Upper lobe of left lung (tissue), 6 donors: Measurements from ENCODE around the gene CACYBP. TPM values are rescaled to one million over a fixed set of nuclear protein-coding genes. Genes with fewer than 3 reads are reported as not detected.
A peak's percentile ranks its signal among the peaks of the same experiment; 100 is the strongest.

Experiments used
- ATAC-seq, 2 donors: fragments of 200-7000 bp; cut with Tn5 transposase; one replicate each; pipeline ENCODE4 v1.9.1; 2022; ENCODE audit warnings: mild to moderate bottlenecking in 2 of 2, moderate library complexity in 2 of 2; ENCODE audit not compliant: low FRiP score in 2 of 2
- DNase-seq, 2 donors: peaks; one replicate each; pipeline ENCODE4 v3.0.0-alpha.2; 2019 to 2020
- H3K27ac ChIP-seq, 4 donors: fragments of 200-600 bp; sonication (generic); one replicate each; pipeline ENCODE4 v1.5.1; 2016 to 2019
- H3K27me3 ChIP-seq, 4 donors: fragments of 200-600 bp; sonication (generic); one replicate each; pipeline ENCODE4 v1.5.1; 2017 to 2019
- H3K36me3 ChIP-seq, 4 donors: fragments of 200-600 bp; sonication (generic); one replicate each; pipeline ENCODE4 v1.5.1; 2016 to 2019
- H3K4me1 ChIP-seq, 4 donors: fragments of 200-600 bp; sonication (generic); one replicate each; pipeline ENCODE4 v1.5.1; 2018 to 2019
- H3K4me3 ChIP-seq, 4 donors: fragments of 200-600 bp; sonication (generic); one replicate each; pipeline ENCODE4 v1.5.1; 2017 to 2019; ENCODE audit warnings: mild to moderate bottlenecking in 2 of 4, moderate library complexity in 1 of 4
- H3K9me3 ChIP-seq, 4 donors: fragments of 200-600 bp; sonication (generic); one replicate each; pipeline ENCODE4 v1.5.1; 2018 to 2019
- CTCF ChIP-seq, 6 experiments: fragments of 450-650 bp in 4 of 6; fragments of 200-600 bp in 2 of 6; sonication (generic) in 2 of 6; IDR thresholded peaks; one replicate each; pipeline ENCODE4 v1.5.1; 2016 to 2019; ENCODE audit warnings: antibody characterized with exemption in 6 of 6
- EP300 ChIP-seq, 4 donors: sonication (generic); formaldehyde crosslinking; IDR thresholded peaks; one replicate each; pipeline ENCODE4 v1.5.1; 2017; ENCODE audit warnings: antibody characterized with exemption in 4 of 4, control low read depth in 2 of 4
- POLR2A ChIP-seq, 4 donors: fragments of 450-650 bp; IDR thresholded peaks; one replicate each; pipeline ENCODE4 v1.5.1; 2016 to 2017; ENCODE audit warnings: antibody characterized with exemption in 4 of 4, mild to moderate bottlenecking in 2 of 4
- POLR2AphosphoS5 ChIP-seq, 2 donors: sonication (generic); formaldehyde crosslinking; IDR thresholded peaks; one replicate each; pipeline ENCODE4 v1.5.1; 2017; ENCODE audit warnings: antibody characterized with exemption in 2 of 2
- WGBS, 2 donors: methylation state at CpG; one replicate each; pipeline ENCODE4 v1.1.5; 2017 to 2018; 5-methylcytosine and 5-hydroxymethylcytosine counted together
- total RNA-seq, 6 donors: library from RNA; depleted of rRNA in 4 of 6; stranded (reverse); fragments of >200 nt in 4 of 6; gene quantifications; one replicate each; pipeline versions ENCODE4 v1.1.0 to v1.2.1, GENCODE V29; 2016 to 2021
- donor health status: DM: no; HTN: no; CAD: no; lungs with moderate emphysema.
- donor health status: DM: no; HTN: yes; CAD: no; lungs with severe emphysema.

The CACYBP gene
- total RNA-seq, 6 donors from 2014 or later, result 25.1 to 84.7 (median 50.1) TPM

GRCh38 chr1:174988986-174989385 is 10.8 kb upstream of the CACYBP start:
- Histone ChIP-seq H3K9me3 (no peaks in the 10 kb centered on the region), H3K4me1 (peaks cover 6 to 16% (median 7%) of the 10 kb centered on the region in 4 donors), H3K27ac (peak overlapping the region in 1 of 4 donors; percentile 89), H3K36me3 (no peaks in the 10 kb centered on the region), H3K4me3 (no peak overlapping the region), H3K27me3 (no peaks in the 10 kb centered on the region)
- no peak for TF ChIP-seq POLR2A (IDR thresholded peaks at IDR 0.05)
- TF ChIP-seq CTCF (IDR thresholded peaks at IDR 0.05), result no peak
- no peak for TF ChIP-seq POLR2AphosphoS5 (IDR thresholded peaks at IDR 0.05)
- TF ChIP-seq EP300 (IDR thresholded peaks at IDR 0.05), result no peak
- WGBS, 2 donors, result 89 to 94% methylated on average over 3 of the region's 3 CpGs
- DNase-seq (no peak), ATAC-seq (no peak)

GRCh38 chr1:174989536-174990220 is 10.1 kb upstream of the CACYBP start:
- Histone ChIP-seq H3K27ac (peak overlapping the region; percentile 66 to 89 (median 82)), H3K27me3 (no peaks in the 10 kb centered on the region), H3K36me3 (no peaks in the 10 kb centered on the region), H3K9me3 (no peaks in the 10 kb centered on the region), H3K4me3 (peak overlapping the region in 2 of 4 donors; percentile 48 to 53), H3K4me1 (peaks cover 6 to 16% (median 7%) of the 10 kb centered on the region in 4 donors)
- ATAC-seq (peak in 1 of 2 donors; percentile 82), DNase-seq (peak in 1 of 2 donors; percentile 27)
- TF ChIP-seq POLR2A (IDR thresholded peaks at IDR 0.05) (no peak), POLR2AphosphoS5 (IDR thresholded peaks at IDR 0.05) (no peak), EP300 (IDR thresholded peaks at IDR 0.05) (no peak), CTCF (IDR thresholded peaks at IDR 0.05) (no peak)
- 67 to 78% methylated on average over 5 of the region's 5 CpGs for WGBS, 2 donors

- DNase-seq, result no peak
- 13 to 18% methylated on average over 6 of the region's 6 CpGs for WGBS, 2 donors
- peak in 1 of 2 donors; percentile 89 for ATAC-seq
These were observed 9.3 kb upstream of the CACYBP start for GRCh38 chr1:174990382-174990999.

GRCh38 chr1:174991473-174991872 is 8.3 kb upstream of the CACYBP start:
- Histone ChIP-seq H3K4me3 (no peak overlapping the region), H3K27ac (peak overlapping the region in 1 of 4 donors; percentile 87), H3K4me1 (peaks cover 6 to 16% (median 7%) of the 10 kb centered on the region in 4 donors), H3K27me3 (no peaks in the 10 kb centered on the region), H3K9me3 (no peaks in the 10 kb centered on the region), H3K36me3 (no peaks in the 10 kb centered on the region)
- DNase-seq (no peak), ATAC-seq (no peak)
- WGBS, 2 donors, result 79 to 92% methylated on average over 1 of the region's 1 CpG
- no peak for TF ChIP-seq EP300 (IDR thresholded peaks at IDR 0.05)
- TF ChIP-seq CTCF (IDR thresholded peaks at IDR 0.05), result no peak
- TF ChIP-seq POLR2A (IDR thresholded peaks at IDR 0.05), result no peak
- no peak for TF ChIP-seq POLR2AphosphoS5 (IDR thresholded peaks at IDR 0.05)

More at GRCh38 chr1:174990382-174990999, 9.3 kb upstream of the CACYBP start:
- Histone ChIP-seq H3K27me3 (no peaks in the 10 kb centered on the region), H3K4me3 (peak overlapping the region; percentile 38 to 53 (median 44)), H3K4me1 (peaks cover 6 to 16% (median 7%) of the 10 kb centered on the region in 4 donors), H3K9me3 (no peaks in the 10 kb centered on the region), H3K27ac (peak overlapping the region; percentile 66 to 89 (median 82)), H3K36me3 (no peaks in the 10 kb centered on the region)
- TF ChIP-seq POLR2A (IDR thresholded peaks at IDR 0.05) (peak in 1 of 4 donors; percentile 14), POLR2AphosphoS5 (IDR thresholded peaks at IDR 0.05) (no peak)

- H3K27me3 ChIP-seq, result no peaks in the 10 kb centered on the region
- TF ChIP-seq POLR2A (IDR thresholded peaks at IDR 0.05) (no peak), POLR2AphosphoS5 (IDR thresholded peaks at IDR 0.05) (no peak), EP300 (IDR thresholded peaks at IDR 0.05) (no peak), CTCF (IDR thresholded peaks at IDR 0.05) (no peak)
- no peaks in the 10 kb centered on the region for H3K36me3 ChIP-seq
- DNase-seq (no peak), ATAC-seq (no peak)
- H3K4me3 ChIP-seq, result no peak overlapping the region
- WGBS, 2 donors, result 76 to 80% methylated on average over 3 of the region's 3 CpGs
- no peak overlapping the region for H3K27ac ChIP-seq
- peaks cover under 1 to 8% (median 7%) of the 10 kb centered on the region in 4 donors for H3K4me1 ChIP-seq
- no peaks in the 10 kb centered on the region for H3K9me3 ChIP-seq
These were observed 4.6 kb upstream of the CACYBP start for GRCh38 chr1:174995121-174995520.
